ENCODE data around the gene DNAI1.

The DNAI1 gene

DNA sequence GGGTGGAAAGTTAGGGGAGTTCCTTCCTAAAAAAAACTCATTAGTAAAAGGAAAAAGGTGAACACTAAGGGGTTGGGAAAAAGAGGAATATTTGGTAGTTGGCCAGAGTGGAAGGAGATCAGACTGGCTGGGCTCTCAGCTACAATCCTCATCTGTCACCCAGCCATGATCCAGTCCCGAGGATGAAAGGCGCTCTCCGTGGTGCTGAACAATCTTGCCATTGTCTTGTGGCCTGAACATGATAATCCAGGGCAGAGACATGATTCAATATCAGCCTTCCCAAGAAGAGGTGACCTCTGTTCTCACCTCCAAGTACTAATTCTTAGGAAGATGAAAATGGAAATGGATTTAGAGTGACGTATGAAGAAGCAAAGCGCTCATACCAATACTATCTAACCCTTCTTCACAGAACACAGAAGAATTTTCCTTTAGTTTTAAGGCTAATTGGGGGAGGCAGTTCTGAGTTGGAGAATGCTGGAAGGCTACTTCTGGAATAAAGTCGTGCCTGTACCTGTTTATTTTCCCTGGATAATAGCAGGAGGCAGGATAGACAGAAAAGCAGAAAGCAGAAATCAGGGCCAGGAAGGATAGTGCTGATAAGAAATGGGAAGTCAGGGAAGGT, 45.3 kb upstream of the DNAI1 start:
- H4K20me1 ChIP-seq (ENCODE audit: low read depth, low read length), result 0 out of 2 replicates have a peak, but pooled peaks cover 3% of the 10 kb centered on the region

DNA sequence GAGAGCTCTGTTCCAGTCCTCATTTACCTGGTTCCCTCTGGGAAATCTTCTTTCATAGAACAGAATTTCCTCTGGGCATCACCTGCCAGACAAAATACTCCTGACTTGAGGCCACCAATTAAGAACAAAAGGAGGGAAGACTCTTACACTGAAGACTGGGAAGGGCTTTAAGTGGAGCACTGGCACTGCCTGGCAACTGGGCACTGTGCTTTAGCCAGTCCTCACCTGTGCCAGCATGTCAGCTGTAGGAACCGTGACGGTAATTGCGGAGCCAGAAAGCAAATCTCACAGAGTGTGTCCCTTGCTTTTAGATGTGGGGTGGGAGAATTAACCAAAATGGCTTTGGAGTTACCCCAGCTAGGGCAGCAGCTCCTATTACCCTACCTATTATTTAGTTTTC, 40.9 kb upstream of the DNAI1 start:
- TF ChIP-seq, protein P1, sequence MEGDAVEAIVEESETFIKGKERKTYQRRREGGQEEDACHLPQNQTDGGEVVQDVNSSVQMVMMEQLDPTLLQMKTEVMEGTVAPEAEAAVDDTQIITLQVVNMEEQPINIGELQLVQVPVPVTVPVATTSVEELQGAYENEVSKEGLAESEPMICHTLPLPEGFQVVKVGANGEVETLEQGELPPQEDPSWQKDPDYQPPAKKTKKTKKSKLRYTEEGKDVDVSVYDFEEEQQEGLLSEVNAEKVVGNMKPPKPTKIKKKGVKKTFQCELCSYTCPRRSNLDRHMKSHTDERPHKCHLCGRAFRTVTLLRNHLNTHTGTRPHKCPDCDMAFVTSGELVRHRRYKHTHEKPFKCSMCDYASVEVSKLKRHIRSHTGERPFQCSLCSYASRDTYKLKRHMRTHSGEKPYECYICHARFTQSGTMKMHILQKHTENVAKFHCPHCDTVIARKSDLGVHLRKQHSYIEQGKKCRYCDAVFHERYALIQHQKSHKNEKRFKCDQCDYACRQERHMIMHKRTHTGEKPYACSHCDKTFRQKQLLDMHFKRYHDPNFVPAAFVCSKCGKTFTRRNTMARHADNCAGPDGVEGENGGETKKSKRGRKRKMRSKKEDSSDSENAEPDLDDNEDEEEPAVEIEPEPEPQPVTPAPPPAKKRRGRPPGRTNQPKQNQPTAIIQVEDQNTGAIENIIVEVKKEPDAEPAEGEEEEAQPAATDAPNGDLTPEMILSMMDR (IDR thresholded peaks at IDR 0.05; ENCODE audit: insufficient read depth, low read length, poor library complexity, severe bottlenecking), result no peak
- TF ChIP-seq EZH2phosphoT487 (conservative IDR thresholded peaks at IDR 0.05; ENCODE audit: low read length), result no peak
- no peak overlapping the region for H3K9ac ChIP-seq (ENCODE audit: low read length)
- H3K27me3 ChIP-seq (ENCODE audit: low read length), result no peaks in the 10 kb centered on the region
- no peak overlapping the region for H3K4me2 ChIP-seq (ENCODE audit: low read depth, low read length, poor library complexity, severe bottlenecking)
- H2AFZ ChIP-seq (ENCODE audit: low read depth, low read length, severe bottlenecking), result no peak overlapping the region
- no peak overlapping the region for H3K4me3 ChIP-seq (ENCODE audit: insufficient read depth, low read length, poor library complexity, severe bottlenecking)
- no peaks in the 10 kb centered on the region for H3K9me2 ChIP-seq (replicated peaks; ENCODE audit: insufficient read depth, low read length)
- H3K27ac ChIP-seq (ENCODE audit: low read depth, low read length), result no peak overlapping the region
- H3F3A ChIP-seq (ENCODE audit: insufficient read depth), result no peaks in the 10 kb centered on the region
- H3K79me2 ChIP-seq (ENCODE audit: insufficient read depth, low read length), result no peaks in the 10 kb centered on the region
- 0 out of 2 replicates have a peak, but pooled peaks cover 3% of the 10 kb centered on the region for H4K20me1 ChIP-seq (ENCODE audit: low read depth, low read length)
- no peaks in the 10 kb centered on the region for H3K36me3 ChIP-seq (ENCODE audit: low read length)
- H3K9me3 ChIP-seq (ENCODE audit: insufficient read depth, low read length), result no peaks in the 10 kb centered on the region

More for the DNA sequence above, 45.3 kb upstream of the DNAI1 start:
- H3K27ac ChIP-seq (ENCODE audit: low read depth, low read length), result no peak overlapping the region
- H3F3A ChIP-seq (ENCODE audit: insufficient read depth), result no peaks in the 10 kb centered on the region
- H3K27me3 ChIP-seq (ENCODE audit: low read length), result no peaks in the 10 kb centered on the region
- H3K9ac ChIP-seq (ENCODE audit: low read length), result no peak overlapping the region
- no peaks in the 10 kb centered on the region for H3K36me3 ChIP-seq (ENCODE audit: low read length)
- no peak overlapping the region for H3K4me2 ChIP-seq (ENCODE audit: low read depth, low read length, poor library complexity, severe bottlenecking)
- no peak overlapping the region for H2AFZ ChIP-seq (ENCODE audit: low read depth, low read length, severe bottlenecking)
- TF ChIP-seq EZH2phosphoT487 (conservative IDR thresholded peaks at IDR 0.05; ENCODE audit: low read length), result no peak
- TF ChIP-seq, protein P1 (IDR thresholded peaks at IDR 0.05; ENCODE audit: insufficient read depth, low read length, poor library complexity, severe bottlenecking), result no peak
- H3K9me2 ChIP-seq (replicated peaks; ENCODE audit: insufficient read depth, low read length), result no peaks in the 10 kb centered on the region
- H3K79me2 ChIP-seq (ENCODE audit: insufficient read depth, low read length), result no peaks in the 10 kb centered on the region
- no peak overlapping the region for H3K4me3 ChIP-seq (ENCODE audit: insufficient read depth, low read length, poor library complexity, severe bottlenecking)
- no peaks in the 10 kb centered on the region for H3K9me3 ChIP-seq (ENCODE audit: insufficient read depth, low read length)

DNA sequence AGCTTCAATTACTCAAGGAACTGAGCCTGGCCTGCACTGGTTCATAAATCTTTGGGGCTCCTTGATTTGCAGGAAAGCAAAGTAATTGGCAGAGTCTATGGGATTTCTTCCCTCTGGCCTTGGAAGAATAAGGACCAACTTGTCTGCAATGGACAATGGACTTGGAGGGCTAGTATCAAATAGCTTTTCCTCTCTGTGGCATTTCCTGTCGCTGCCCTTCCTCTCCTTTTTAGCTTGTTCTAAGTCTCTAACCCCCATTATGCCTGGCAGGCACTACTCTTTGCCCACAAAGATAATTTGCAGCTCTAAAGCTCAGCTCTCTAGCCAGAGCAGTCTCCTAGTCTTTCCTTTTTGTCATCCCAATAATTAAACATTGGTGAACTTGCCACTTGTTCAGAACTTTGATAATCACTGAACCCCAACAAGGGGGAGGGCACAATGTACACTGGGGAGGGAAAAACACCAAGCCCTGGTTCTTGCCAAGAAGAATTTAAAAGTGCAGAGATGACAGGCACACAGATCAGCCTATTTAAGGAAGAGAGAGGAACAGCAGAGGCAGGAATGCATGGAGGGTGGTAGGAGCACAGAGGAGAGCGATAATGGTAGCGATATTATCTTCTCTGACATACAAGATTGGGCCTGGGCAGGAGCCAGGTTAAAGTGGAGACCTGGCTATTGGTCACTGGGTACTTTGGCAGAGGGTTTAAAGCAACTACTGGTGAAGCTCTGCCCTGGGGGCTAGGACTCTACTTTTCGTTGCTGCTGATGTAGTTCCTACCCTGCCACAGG, 38.7 kb upstream of the DNAI1 start:
- no peak overlapping the region for H3K27ac ChIP-seq (ENCODE audit: low read depth, low read length)
- H3F3A ChIP-seq (ENCODE audit: insufficient read depth), result no peaks in the 10 kb centered on the region
- no peak overlapping the region for H3K9ac ChIP-seq (ENCODE audit: low read length)
- H3K79me2 ChIP-seq (ENCODE audit: insufficient read depth, low read length), result no peaks in the 10 kb centered on the region
- H2AFZ ChIP-seq (ENCODE audit: low read depth, low read length, severe bottlenecking), result no peak overlapping the region
- no peak overlapping the region for H3K4me3 ChIP-seq (ENCODE audit: insufficient read depth, low read length, poor library complexity, severe bottlenecking)
- H3K9me2 ChIP-seq (replicated peaks; ENCODE audit: insufficient read depth, low read length), result no peaks in the 10 kb centered on the region
- H3K27me3 ChIP-seq (ENCODE audit: low read length), result no peaks in the 10 kb centered on the region
- no peaks in the 10 kb centered on the region for H3K36me3 ChIP-seq (ENCODE audit: low read length)
- H3K9me3 ChIP-seq (ENCODE audit: insufficient read depth, low read length), result no peaks in the 10 kb centered on the region
- H4K20me1 ChIP-seq (ENCODE audit: low read depth, low read length), result 0 out of 2 replicates have a peak, but pooled peaks cover 3% of the 10 kb centered on the region
- TF ChIP-seq, protein P1 (IDR thresholded peaks at IDR 0.05; ENCODE audit: insufficient read depth, low read length, poor library complexity, severe bottlenecking), result no peak
- TF ChIP-seq EZH2phosphoT487 (conservative IDR thresholded peaks at IDR 0.05; ENCODE audit: low read length), result no peak
- no peak overlapping the region for H3K4me2 ChIP-seq (ENCODE audit: low read depth, low read length, poor library complexity, severe bottlenecking)

Data from SU-DHL-6 (cell line).